SK-N-MC (cell line): ENCODE measurements around the gene RUSF1.
A peak's percentile ranks its signal among the peaks of the same experiment; 100 is the strongest.
"Not testable (repeated sequence)": the region's sequence is repeated elsewhere in the genome, so short reads cannot be mapped to it uniquely, and the experiment has no call there.

Source experiments
- DNase-seq: peaks from one replicate; pipeline ENCODE4 v3.0.0-alpha.2; 2011; ENCODE audit warnings: low read depth, low spot score
- H3K27ac ChIP-seq: fragments of 200-600 bp; sonication (generic); 2 replicates; pipeline ENCODE4 v1.5.1; 2016; ENCODE audit warnings: mixed run types
- H3K36me3 ChIP-seq: fragments of 200-600 bp; sonication (generic); 2 replicates; pipeline ENCODE4 v1.6.1; 2017; ENCODE audit warnings: antibody characterized with exemption, low read length, mixed read lengths; ENCODE audit not compliant: insufficient read depth
- H3K4me3 ChIP-seq: fragments of 200-600 bp; sonication (generic); 2 replicates; pipeline ENCODE4 v1.5.1; 2016
- H3K9ac ChIP-seq: fragments of 200-600 bp; sonication (generic); 2 replicates; pipeline ENCODE4 v1.8.0; 2017; ENCODE audit warnings: mixed run types, mixed read lengths; ENCODE audit not compliant: insufficient read length
- H3K9me3 ChIP-seq: fragments of 200-600 bp; sonication (generic); 2 replicates; pipeline ENCODE4 v1.6.1; 2017; ENCODE audit warnings: low read depth, mild to moderate bottlenecking, antibody characterized with exemption, low read length, moderate library complexity, mixed read lengths
- EZH2 ChIP-seq: fragments of 200-600 bp; sonication (generic); IDR thresholded peaks from one replicate; pipeline ENCODE4 v1.6.1; 2017; ENCODE audit warnings: antibody characterized with exemption
- FOXP2 ChIP-seq: optimal IDR thresholded peaks from 2 replicates; pipeline ENCODE3; 2011; ENCODE audit warnings: mild to moderate bottlenecking, moderate library complexity; ENCODE audit not compliant: insufficient read depth; ENCODE audit errors: extremely low read length, control extremely low read depth
- POLR2AphosphoS5 ChIP-seq: IDR thresholded peaks from 2 replicates; pipeline ENCODE4 v1.6.1; 2012; ENCODE audit warnings: mild to moderate bottlenecking, low read depth, low read length, borderline replicate concordance

RUSF1 gene

DNA sequence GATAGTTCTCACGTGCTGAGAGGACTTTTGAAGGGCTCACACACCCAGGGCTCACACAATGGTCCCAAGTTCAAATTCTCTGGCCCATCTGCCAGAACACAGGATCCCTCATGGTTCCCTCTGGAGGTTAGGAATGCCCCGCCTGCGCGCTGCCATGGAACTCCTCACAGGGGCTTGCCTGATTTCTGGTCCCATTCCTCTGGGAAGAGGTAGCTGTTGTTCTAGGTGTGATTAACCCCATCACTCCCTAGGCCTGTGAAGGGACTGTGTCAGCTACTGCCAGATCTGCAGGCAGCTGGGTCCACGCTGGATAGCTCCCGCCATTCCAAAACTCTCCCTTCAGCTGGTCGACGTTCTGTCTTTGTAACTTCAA lies 51.2 kb downstream of the RUSF1 start:
- H3K9ac ChIP-seq: peak overlapping the region; percentile 5
- no peak for DNase-seq
- H3K36me3 ChIP-seq: 0 out of 2 replicates have a peak, but pooled peaks cover 3% of the 10 kb centered on the region
- no peaks in the 10 kb centered on the region for H3K9me3 ChIP-seq
- H3K27ac ChIP-seq: no peak overlapping the region
- TF ChIP-seq FOXP2 (no peak), POLR2AphosphoS5 (no peak), EZH2 (no peak)
- peak overlapping the region; percentile 97 for H3K4me3 ChIP-seq

GRCh38 chr16:31455601-31456314 lies 52.4 kb downstream of the RUSF1 start:
- Histone ChIP-seq H3K27ac (no peak overlapping the region), H3K9ac (no peak overlapping the region), H3K4me3 (no peak overlapping the region), H3K9me3 (no peaks in the 10 kb centered on the region), H3K36me3 (0 out of 2 replicates have a peak, but pooled peaks cover 3% of the 10 kb centered on the region)
- DNase-seq: no peak
- no peak for TF ChIP-seq FOXP2
- TF ChIP-seq EZH2: no peak
- no peak for TF ChIP-seq POLR2AphosphoS5

GRCh38 chr16:31453255-31454204 lies 54.7 kb downstream of the RUSF1 start:
- Histone ChIP-seq H3K27ac (no peak overlapping the region), H3K9ac (no peak overlapping the region), H3K36me3 (0 out of 2 replicates have a peak, but pooled peaks cover 3% of the 10 kb centered on the region), H3K4me3 (no peak overlapping the region), H3K9me3 (no peaks in the 10 kb centered on the region)
- no peak for TF ChIP-seq FOXP2
- TF ChIP-seq POLR2AphosphoS5: no peak
- TF ChIP-seq EZH2: no peak
- no peak for DNase-seq

- TF ChIP-seq POLR2AphosphoS5 (no peak; the same call in 1 of the 2 replicates), FOXP2 (no peak), EZH2 (no peak)
- Histone ChIP-seq H3K9me3 (no peaks in the 10 kb centered on the region), H3K9ac (no peak overlapping the region), H3K4me3 (no peak overlapping the region), H3K27ac (0 out of 2 replicates have a peak overlapping the region, but pooled peaks have one; percentile 9), H3K36me3 (0 out of 2 replicates have a peak, but pooled peaks cover 3% of the 10 kb centered on the region)
- DNase-seq: no peak
Observed at GRCh38 chr16:31452631-31453106, 55.5 kb downstream of the RUSF1 start.

DNA sequence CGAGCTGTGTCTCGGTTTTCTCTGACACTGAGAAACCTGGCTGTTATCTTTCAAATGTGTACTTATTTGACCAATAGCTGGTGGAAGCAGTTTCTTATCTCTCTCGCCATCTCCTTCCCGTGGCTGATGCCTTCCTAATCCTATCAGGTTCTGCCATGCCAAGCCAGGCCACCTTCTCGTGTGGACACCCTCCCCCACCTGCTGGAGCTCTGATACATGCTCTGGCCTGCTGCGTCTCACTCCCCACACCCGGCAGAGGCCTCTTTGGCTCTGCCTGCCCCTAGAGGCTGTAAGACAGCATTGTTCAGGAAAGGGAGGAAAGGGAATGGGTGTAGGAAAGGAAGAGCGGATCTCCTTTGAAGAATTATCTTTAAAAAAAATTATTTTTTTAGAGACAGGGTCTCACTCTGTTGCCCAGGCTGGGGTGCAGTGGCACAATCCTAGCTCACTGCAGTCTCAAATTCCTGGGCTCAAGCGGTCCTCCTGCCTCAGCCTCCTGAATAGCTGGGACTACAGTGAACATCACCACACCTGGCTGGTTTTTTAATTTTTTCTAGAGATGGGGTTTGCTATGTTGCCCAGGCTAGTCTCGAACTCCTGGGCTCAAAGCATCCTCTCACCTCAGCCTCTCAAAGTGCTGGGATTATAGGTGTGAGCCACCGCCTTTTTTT lies 56.4 kb downstream of the RUSF1 start:
- Histone ChIP-seq H3K27ac (no peak overlapping the region), H3K36me3 (no peaks in the 10 kb centered on the region), H3K9ac (no peak overlapping the region), H3K9me3 (no peaks in the 10 kb centered on the region), H3K4me3 (no peak overlapping the region)
- DNase-seq: no peak
- TF ChIP-seq POLR2AphosphoS5 (no peak; the same call in 1 of the 2 replicates), FOXP2 (no peak), EZH2 (no peak)

DNA sequence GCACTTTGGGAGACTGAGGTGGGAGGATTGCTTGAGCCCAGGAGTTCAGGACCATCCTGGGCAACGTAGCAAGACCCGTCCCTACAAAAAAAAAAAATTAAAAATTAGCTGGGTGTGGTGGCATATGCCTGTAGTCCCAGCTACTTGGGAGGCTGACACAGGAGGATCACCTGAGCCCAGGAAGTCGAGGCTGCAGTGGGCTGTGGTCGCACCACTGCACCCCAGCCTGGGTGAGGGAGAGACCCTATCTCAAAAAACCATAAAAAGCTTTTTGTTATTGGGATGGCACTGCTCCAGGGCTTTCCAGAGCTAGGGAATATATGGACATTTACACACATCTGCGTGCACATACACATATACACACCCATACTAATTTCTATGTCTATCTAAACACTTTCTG lies 57.0 kb downstream of the RUSF1 start:
- Histone ChIP-seq H3K9me3 (no peaks in the 10 kb centered on the region), H3K9ac (no peak overlapping the region), H3K4me3 (no peak overlapping the region), H3K36me3 (no peaks in the 10 kb centered on the region), H3K27ac (no peak overlapping the region)
- no peak for DNase-seq
- TF ChIP-seq FOXP2 (no peak), EZH2 (no peak)

DNA sequence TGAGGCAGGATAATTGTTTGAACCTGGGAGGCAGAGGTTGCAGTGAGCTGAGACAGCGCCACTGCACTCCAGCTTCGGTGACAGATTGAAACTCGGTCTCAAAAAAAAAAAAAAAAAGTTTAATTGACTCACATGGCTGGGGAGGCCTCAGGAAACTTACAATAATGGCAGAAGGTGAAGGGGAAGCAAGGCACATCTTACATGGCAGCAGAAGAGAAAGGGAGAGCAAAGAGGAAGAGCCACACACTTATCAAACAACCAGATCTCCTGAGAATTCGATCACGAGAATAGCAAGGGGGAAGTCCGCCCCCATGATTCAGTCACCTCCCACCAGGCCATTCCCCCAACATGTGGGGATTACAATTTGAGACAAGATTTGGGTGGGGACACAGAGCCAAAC lies 62.3 kb downstream of the RUSF1 start:
- DNase-seq, H3K27ac ChIP-seq, H3K9me3 ChIP-seq, H3K9ac ChIP-seq, H3K4me3 ChIP-seq, H3K36me3 ChIP-seq: not testable (repeated sequence)

- TF ChIP-seq POLR2AphosphoS5: no peak
- no peak for TF ChIP-seq FOXP2
- TF ChIP-seq EZH2: no peak
Observed at GRCh38 chr16:31441956-31442355, 66.2 kb downstream of the RUSF1 start.

More at GRCh38 chr16:31441956-31442355, 66.2 kb downstream of the RUSF1 start:
- H3K27ac ChIP-seq: no peak overlapping the region
- DNase-seq: no peak
- H3K9me3 ChIP-seq: no peaks in the 10 kb centered on the region
- H3K36me3 ChIP-seq: no peaks in the 10 kb centered on the region
- no peak overlapping the region for H3K9ac ChIP-seq
- H3K4me3 ChIP-seq: no peak overlapping the region
